HTR-8/SVneo (cell line): ENCODE data around the gene NFIL3.
A peak's percentile ranks its signal among the peaks of the same experiment; 100 is the strongest.

Experiments
- DNase-seq: peaks from one replicate; pipeline ENCODE4 v3.0.0; 2011; ENCODE audit warnings: low spot score, mixed read lengths; ENCODE audit not compliant: insufficient read length
- FAIRE-seq: peaks from 2 replicates; lab custom pipeline; 2011; peaks lifted over from hg19 to GRCh38; lab: Jason Lieb, UNC

NFIL3 gene

GRCh38 chr9:91364005-91364404 is 59.6 kb downstream of the NFIL3 start:
- DNase-seq (no peak), FAIRE-seq (no peak)

- no peak for DNase-seq
Measured at GRCh38 chr9:91362051-91362611, 61.5 kb downstream of the NFIL3 start.

GRCh38 chr9:91361291-91362050 is 62.2 kb downstream of the NFIL3 start, which contains the start of gene AUH:
AUH (minus strand) TSS chr9:91361918; CDS start chr9:91361889, 29 bp downstream.
- peak; percentile 58 for FAIRE-seq
- peak; percentile 84 for DNase-seq

More at GRCh38 chr9:91362051-91362611, 61.5 kb downstream of the NFIL3 start:
- FAIRE-seq = no peak

GRCh38 chr9:91360551-91361290 is 62.9 kb downstream of the NFIL3 start:
- DNase-seq = no peak

GRCh38 chr9:91359734-91360470 is 63.7 kb downstream of the NFIL3 start:
- FAIRE-seq (no peak), DNase-seq (no peak)

More at GRCh38 chr9:91360551-91361290, 62.9 kb downstream of the NFIL3 start:
- FAIRE-seq = no peak

- DNase-seq = no peak
- FAIRE-seq = no peak
Measured at GRCh38 chr9:91359083-91359482, 64.5 kb downstream of the NFIL3 start.
